ENCODE data around the gene LMF1.

The LMF1 gene

DNA sequence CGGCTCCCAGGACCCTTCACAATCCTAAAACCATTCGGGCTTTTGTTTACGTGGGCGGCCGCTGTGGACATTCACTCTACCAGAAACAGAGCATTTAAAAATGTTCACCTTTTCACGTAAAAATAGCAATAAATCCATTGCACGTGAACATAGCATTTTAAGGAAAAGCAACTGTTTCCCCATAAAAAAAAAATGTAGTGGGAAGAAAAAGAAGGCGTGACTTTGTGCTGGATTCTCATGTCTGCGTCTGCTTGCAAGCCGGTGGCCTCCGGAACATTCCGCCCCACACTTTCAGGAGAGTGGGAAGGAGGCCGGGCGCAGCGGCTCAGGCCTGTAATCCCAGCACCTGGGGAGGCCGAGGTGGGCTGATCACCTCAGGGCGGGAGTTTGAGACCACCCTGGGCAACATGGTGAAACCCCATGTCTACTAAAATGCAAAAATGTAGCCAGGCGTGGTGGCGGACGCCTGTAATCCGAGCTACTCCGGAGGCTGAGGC lies 156.8 kb downstream of the LMF1 start:
- TF ChIP-seq, protein P1, sequence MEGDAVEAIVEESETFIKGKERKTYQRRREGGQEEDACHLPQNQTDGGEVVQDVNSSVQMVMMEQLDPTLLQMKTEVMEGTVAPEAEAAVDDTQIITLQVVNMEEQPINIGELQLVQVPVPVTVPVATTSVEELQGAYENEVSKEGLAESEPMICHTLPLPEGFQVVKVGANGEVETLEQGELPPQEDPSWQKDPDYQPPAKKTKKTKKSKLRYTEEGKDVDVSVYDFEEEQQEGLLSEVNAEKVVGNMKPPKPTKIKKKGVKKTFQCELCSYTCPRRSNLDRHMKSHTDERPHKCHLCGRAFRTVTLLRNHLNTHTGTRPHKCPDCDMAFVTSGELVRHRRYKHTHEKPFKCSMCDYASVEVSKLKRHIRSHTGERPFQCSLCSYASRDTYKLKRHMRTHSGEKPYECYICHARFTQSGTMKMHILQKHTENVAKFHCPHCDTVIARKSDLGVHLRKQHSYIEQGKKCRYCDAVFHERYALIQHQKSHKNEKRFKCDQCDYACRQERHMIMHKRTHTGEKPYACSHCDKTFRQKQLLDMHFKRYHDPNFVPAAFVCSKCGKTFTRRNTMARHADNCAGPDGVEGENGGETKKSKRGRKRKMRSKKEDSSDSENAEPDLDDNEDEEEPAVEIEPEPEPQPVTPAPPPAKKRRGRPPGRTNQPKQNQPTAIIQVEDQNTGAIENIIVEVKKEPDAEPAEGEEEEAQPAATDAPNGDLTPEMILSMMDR (IDR thresholded peaks at IDR 0.05; ENCODE audit: low read depth, low read length), result no peak
- Histone ChIP-seq H3K4me1 (no peaks in the 10 kb centered on the region), H3K9me3 (no peaks in the 10 kb centered on the region), H3K36me3 (no peaks in the 10 kb centered on the region), H3K27me3 (peaks cover 35% of the 10 kb centered on the region), H3K4me3 (ENCODE audit: low read depth, low read length) (no peak overlapping the region)
- DNase-seq, result no peak

DNA sequence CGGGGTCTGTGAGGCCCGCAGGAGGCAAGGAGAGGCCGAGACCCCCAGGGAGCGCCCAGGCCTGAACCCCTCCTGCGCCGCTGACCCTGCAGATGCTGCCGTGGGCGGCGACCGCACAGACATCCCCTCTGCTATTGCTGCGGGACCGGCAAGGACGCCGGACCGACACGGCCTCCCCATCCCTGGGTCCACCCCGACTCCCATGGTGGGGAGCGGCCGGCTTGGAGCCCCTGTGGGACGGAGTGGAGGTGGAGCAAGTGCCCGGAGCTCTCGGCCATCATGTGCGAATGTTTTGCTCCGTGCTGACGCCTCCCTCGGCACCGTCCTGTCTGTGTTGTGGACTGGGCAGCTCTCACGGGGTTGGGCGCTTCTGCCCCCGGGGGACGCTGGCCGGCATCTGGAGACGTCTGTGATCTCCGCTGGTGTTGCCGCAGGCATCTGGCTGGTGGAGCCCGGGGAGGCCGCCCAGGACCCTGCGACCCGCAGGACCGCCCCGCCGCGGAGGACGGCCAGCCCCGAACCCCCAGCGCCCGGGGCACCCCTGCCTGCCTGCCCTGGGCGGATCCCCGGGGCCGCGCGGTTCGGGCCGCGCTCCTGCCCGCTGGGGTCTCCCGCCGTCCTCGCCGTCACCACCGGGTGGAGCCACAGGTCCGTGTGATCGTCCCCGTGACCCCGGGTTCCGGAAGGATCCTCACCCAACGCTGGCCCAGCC lies 157.4 kb downstream of the LMF1 start:
- TF ChIP-seq, protein P1 (IDR thresholded peaks at IDR 0.05; ENCODE audit: low read depth, low read length), result peak; percentile 64
- peak; percentile 74 for DNase-seq
- no peak overlapping the region for H3K4me3 ChIP-seq (ENCODE audit: low read depth, low read length)
- no peaks in the 10 kb centered on the region for H3K4me1 ChIP-seq
- no peaks in the 10 kb centered on the region for H3K9me3 ChIP-seq
- H3K36me3 ChIP-seq, result no peaks in the 10 kb centered on the region
- H3K27me3 ChIP-seq, result peaks cover 31% of the 10 kb centered on the region

DNA sequence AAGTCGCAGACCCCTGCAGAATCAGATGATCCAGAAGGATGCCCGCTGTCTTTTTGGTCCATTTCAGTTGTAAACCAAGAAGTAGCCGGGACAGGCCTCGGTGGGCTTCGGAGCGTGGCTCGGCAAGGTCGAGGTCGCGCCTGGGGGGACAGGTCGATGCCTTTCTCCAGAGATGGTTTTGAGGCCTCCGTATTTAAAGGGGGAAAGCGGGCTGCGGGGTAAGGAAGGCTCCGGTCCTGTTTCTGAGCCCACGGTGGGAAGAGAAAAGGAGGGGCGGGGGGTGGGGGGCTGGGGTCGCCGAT lies 162.7 kb downstream of the LMF1 start:
- peak overlapping the region; percentile 81 for H3K4me3 ChIP-seq (ENCODE audit: low read depth, low read length)
- H3K4me1 ChIP-seq, result no peaks in the 10 kb centered on the region
- DNase-seq, result no peak
- peaks cover 28% of the 10 kb centered on the region for H3K27me3 ChIP-seq
- H3K9me3 ChIP-seq, result no peaks in the 10 kb centered on the region
- TF ChIP-seq, protein P1 (IDR thresholded peaks at IDR 0.05; ENCODE audit: low read depth, low read length), result no peak
- no peaks in the 10 kb centered on the region for H3K36me3 ChIP-seq

DNA sequence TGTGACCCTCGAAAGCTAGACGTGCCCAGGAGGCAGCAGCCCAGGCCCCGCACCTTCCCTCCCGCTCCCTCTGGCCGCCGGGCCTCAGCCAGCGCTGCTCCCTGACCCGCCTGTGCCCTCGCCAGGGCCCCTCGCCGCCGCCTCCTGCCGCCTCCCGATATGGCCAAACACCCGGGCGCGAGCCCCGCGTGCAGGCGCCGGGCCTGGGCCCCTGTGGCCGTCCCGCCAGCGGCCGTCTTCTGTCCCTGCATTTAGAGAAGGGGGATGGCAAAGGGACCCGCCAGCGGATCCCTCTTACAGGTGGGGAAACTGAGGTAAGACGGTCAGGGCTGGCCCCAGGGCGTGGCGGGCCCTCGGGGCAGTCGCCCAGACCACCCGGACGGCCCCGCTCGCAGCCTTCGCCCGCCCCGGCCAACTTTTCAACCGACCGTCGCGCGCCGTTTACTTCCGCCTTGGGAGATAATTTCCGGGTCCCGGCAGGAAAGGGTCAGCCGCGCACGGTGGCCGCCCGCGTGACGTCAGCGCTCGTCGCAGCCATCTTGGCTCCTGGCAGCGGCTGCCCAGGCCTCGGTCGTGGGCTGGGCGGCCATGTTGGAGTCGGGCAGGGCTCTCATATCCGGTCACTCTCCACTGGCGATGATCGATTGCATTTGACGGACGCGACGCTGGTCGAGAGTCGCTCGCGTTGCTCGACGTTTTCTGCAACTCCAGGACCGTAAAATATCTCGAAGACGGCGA lies 163.3 kb downstream of the LMF1 start:
- Histone ChIP-seq H3K4me3 (ENCODE audit: low read depth, low read length) (peak overlapping the region; percentile 81), H3K36me3 (no peaks in the 10 kb centered on the region), H3K4me1 (no peaks in the 10 kb centered on the region), H3K9me3 (no peaks in the 10 kb centered on the region), H3K27me3 (peaks cover 31% of the 10 kb centered on the region)
- TF ChIP-seq, protein P1 (IDR thresholded peaks at IDR 0.05; ENCODE audit: low read depth, low read length), result no peak
- peak; percentile 95 for DNase-seq

DNA sequence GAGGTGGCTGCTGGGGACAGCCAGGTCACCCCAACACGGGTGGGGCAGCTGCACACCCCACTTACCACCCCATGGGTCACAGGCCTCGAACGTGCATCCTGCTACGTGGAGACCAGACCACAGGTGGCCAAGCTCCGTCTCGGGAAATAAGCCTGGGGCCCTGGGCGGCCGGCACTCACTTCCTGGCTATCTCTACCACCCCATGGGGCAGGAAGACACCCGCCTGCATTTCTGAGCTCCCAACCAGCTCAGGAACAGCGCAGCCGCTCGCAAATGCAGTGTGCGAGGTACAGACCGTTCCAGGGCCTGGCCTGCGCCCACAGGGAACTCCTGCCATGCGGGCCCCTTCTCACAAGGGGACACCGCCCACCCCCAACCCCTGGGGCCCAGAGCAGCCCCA lies 165.3 kb downstream of the LMF1 start:
- Histone ChIP-seq H3K4me3 (ENCODE audit: low read depth, low read length) (no peak overlapping the region), H3K4me1 (no peaks in the 10 kb centered on the region), H3K9me3 (no peaks in the 10 kb centered on the region), H3K36me3 (no peaks in the 10 kb centered on the region), H3K27me3 (peaks cover 52% of the 10 kb centered on the region)
- DNase-seq, result no peak
- TF ChIP-seq, protein P1 (IDR thresholded peaks at IDR 0.05; ENCODE audit: low read depth, low read length), result no peak
